ENCODE measurements around the gene EPHB1.

The EPHB1 gene

GRCh38 chr3:134804508-134805480, 9.7 kb downstream of the EPHB1 start:
- no peak for TF ChIP-seq CTCF (conservative IDR thresholded peaks at IDR 0.05; ENCODE audit: control insufficient read depth, insufficient read depth, low read depth, low read length)
- H3K4me3 ChIP-seq (ENCODE audit: control insufficient read depth, low read depth, low read length) = no peak overlapping the region
- DNase-seq (ENCODE audit: low read depth) = no peak

- H3K4me3 ChIP-seq (ENCODE audit: control insufficient read depth, low read depth, low read length) = no peak overlapping the region
- TF ChIP-seq CTCF (conservative IDR thresholded peaks at IDR 0.05; ENCODE audit: control insufficient read depth, insufficient read depth, low read depth, low read length) = no peak
- DNase-seq (ENCODE audit: low read depth) = no peak
These were observed 12.1 kb downstream of the EPHB1 start for GRCh38 chr3:134807189-134807588.

- no peak for TF ChIP-seq CTCF (conservative IDR thresholded peaks at IDR 0.05; ENCODE audit: control insufficient read depth, insufficient read depth, low read depth, low read length)
- H3K4me3 ChIP-seq (ENCODE audit: control insufficient read depth, low read depth, low read length) = no peak overlapping the region
- no peak for DNase-seq (ENCODE audit: low read depth)
These were observed 13.8 kb downstream of the EPHB1 start for GRCh38 chr3:134808835-134809234.

DNA sequence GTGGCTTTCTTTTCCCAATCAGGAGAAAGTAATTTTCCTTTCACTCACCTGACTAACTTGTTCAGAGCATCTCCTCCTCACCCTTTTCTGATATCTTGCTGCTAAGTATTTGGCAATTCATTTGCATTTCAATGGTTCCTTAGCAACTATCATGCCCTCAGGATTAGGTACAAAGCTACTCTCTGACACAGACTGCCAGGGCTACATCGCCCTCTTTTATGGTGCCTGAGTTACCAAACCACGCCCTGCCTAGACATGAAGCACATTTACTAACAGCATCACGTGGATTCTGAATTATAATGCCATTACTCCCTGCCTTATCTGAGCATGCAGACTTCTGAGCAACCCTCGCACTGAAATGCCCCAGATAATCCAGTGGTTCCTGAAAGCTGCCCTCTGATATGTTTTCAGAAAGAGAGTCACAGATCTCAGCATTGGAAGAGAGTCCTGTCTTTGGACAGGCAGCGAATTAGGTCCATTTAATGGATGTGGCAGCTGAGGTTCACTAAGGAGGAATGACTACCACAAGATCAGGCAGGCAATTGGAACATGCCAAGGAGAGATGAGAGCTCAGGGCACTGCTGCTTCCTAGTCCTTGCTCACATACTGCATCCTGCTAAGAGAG, 14.5 kb downstream of the EPHB1 start:
- TF ChIP-seq CTCF (conservative IDR thresholded peaks at IDR 0.05; ENCODE audit: control insufficient read depth, insufficient read depth, low read depth, low read length) = no peak
- no peak overlapping the region for H3K4me3 ChIP-seq (ENCODE audit: control insufficient read depth, low read depth, low read length)
- DNase-seq (ENCODE audit: low read depth) = no peak

- H3K4me3 ChIP-seq (ENCODE audit: control insufficient read depth, low read depth, low read length) = no peak overlapping the region
- no peak for DNase-seq (ENCODE audit: low read depth)
- TF ChIP-seq CTCF (conservative IDR thresholded peaks at IDR 0.05; ENCODE audit: control insufficient read depth, insufficient read depth, low read depth, low read length) = no peak
These were observed 15.0 kb downstream of the EPHB1 start for GRCh38 chr3:134810052-134810435.

- H3K4me3 ChIP-seq (ENCODE audit: control insufficient read depth, low read depth, low read length) = no peak overlapping the region
- DNase-seq (ENCODE audit: low read depth) = no peak
- no peak for TF ChIP-seq CTCF (conservative IDR thresholded peaks at IDR 0.05; ENCODE audit: control insufficient read depth, insufficient read depth, low read depth, low read length)
These were observed 15.8 kb downstream of the EPHB1 start for GRCh38 chr3:134810850-134811249.

Data from fibroblast of mammary gland (primary cell).